Peyer's patch (tissue), 4 donors: Measurements from ENCODE around the gene EYA3.

Source experiments
- CTCF ChIP-seq, 6 experiments: fragments of 450-650 bp in 4 of 6; fragments of 200-600 bp in 2 of 6; sonication (generic) in 1 of 6; IDR thresholded peaks; one replicate each; pipeline ENCODE4 v1.5.1; 2017 to 2019; ENCODE audit warnings: antibody characterized with exemption in 6 of 6, mild to moderate bottlenecking in 3 of 6, moderate library complexity in 1 of 6
- POLR2A ChIP-seq, 2 donors: fragments of 450-650 bp; IDR thresholded peaks; one replicate each; pipeline ENCODE4 v1.5.1; 2017; ENCODE audit warnings: antibody characterized with exemption in 2 of 2, mild to moderate bottlenecking in 2 of 2, moderate library complexity in 2 of 2

GRCh38 chr1:28086651-28087050, 1.8 kb downstream of the EYA3 start:
- TF ChIP-seq CTCF (IDR thresholded peaks at IDR 0.05) (no peak), POLR2A (IDR thresholded peaks at IDR 0.05) (no peak)
